Activated CD4-positive, alpha-beta T cell treated with anti-CD3 and anti-CD28 coated beads, Interleukin-2, Interleukin-4, amounts not matched to agents 100 ng/mL and 50 ng/mL, durations not matched to agents 16 hours and 8 hours (primary cell): ENCODE results near the gene RPL36AL.
"Not testable (repeated sequence)": the region's sequence is repeated elsewhere in the genome, so short reads cannot be mapped to it uniquely, and the experiment has no call there.

Source experiments
- DNase-seq: peaks from one replicate; pipeline ENCODE4 v3.0.0-alpha.2; 2020; ENCODE audit warnings: low spot score

RPL36AL gene

DNA sequence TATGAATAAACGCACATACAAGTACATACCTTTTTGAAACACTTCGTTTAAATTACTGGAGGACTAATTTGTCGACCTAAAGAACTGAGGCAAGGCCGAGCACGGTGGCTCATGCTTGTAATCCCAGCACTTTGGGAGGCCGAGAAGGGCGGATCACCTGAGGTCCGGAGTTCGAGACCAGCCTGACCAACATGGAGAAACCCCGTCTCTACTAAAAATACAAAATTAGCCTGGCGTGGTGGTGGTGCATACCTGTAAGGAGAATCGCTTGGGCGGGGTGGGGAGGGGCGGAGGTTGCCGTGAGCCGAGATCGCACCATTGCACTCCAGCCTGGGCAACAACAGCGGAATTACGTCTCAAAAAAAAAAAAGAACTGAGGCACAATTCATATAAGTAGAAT lies 1.2 kb downstream of the RPL36AL start:
- DNase-seq: not testable (repeated sequence)

DNA sequence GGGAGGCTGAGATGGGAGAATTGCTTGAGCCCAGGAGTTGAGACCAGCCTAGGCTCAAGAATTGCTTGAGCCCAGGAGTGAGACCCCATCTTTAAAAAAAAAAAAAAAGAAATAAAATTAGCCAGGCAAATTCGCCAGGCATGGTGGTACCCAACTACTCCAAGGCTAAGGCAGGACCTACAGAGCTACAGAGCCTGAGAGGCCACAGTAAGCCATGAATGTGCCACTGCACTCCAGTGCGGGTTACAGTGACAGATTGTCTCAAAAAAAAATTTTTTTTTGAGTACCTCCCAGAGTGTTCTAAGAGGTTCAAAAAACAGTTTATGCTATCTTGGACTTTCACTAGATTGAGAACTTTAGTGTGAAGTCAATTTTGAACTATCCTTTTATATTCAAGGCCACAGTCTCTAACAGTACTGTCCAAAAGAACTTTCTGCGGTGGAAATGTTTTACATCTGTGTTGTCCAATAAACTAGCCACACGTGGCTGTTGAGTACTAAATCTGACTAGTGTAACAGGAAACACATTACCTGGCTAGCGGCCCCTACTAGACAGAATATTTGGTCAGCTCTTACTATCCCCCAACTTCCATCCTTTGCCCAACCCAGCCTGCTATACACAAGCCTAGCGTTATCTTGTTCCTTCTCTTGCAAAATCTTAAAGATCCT lies 2.4 kb downstream of the RPL36AL start:
- no peak for DNase-seq

DNA sequence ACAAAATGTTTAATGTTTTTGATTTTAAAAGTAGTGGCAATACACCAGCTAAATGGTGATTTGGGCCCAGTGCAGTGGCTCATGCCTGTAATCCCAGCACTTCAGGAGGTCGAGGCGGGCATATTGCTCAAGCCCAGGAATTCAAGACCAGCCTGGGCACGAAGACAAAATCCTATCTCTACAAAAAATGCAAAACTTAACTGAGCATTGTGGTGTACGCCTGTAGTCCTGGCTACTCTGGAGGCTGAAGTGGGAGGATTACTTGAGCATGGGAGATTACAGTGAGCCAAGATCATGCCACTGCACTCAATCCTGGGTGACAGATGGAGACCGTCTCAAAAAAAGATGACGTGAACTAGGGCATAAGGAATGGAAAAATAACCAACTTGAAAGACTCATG lies 4.7 kb downstream of the RPL36AL start:
- no peak for DNase-seq

DNA sequence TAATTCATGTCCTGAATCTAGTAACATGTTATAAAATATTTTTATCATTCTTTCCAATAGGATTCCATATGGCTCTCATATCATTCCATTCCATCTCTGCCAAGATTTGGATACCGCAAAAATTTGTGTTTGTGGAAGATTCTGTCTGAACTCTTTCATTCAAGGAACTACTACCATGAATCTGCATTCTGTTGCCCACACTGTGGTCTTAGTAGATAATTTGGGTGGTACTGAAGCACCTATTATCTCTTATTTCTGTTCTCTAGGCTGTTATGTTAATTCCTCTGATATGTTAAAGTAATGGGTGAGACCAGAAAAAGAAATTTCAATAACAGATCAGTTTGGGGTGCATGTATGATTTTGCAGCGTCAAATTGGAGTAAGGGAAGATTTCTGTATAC lies 6.2 kb downstream of the RPL36AL start:
- no peak for DNase-seq

- no peak for DNase-seq
These were observed 7.8 kb downstream of the RPL36AL start for GRCh38 chr14:49612671-49613070.

DNA sequence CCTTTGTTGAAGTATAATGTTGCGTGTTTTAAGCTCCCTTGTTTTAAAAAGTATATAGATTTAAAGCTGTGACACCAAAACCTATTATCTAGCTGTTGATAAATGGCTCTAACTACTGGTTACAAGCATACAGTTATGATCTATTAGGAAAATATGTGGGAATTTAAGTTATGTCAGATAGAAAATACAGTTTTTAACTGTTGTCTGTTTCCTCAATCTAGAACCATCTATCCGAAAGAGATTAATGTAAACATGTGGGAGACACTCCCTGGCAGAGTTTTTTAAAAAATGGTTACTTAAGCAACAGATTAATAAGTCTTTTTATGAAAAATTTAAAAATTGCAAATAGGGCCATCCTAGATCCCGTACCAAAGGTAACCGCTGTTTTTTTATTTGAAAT lies 8.2 kb downstream of the RPL36AL start:
- no peak for DNase-seq

- no peak for DNase-seq
These were observed 12.8 kb downstream of the RPL36AL start for GRCh38 chr14:49607583-49607982.

DNA sequence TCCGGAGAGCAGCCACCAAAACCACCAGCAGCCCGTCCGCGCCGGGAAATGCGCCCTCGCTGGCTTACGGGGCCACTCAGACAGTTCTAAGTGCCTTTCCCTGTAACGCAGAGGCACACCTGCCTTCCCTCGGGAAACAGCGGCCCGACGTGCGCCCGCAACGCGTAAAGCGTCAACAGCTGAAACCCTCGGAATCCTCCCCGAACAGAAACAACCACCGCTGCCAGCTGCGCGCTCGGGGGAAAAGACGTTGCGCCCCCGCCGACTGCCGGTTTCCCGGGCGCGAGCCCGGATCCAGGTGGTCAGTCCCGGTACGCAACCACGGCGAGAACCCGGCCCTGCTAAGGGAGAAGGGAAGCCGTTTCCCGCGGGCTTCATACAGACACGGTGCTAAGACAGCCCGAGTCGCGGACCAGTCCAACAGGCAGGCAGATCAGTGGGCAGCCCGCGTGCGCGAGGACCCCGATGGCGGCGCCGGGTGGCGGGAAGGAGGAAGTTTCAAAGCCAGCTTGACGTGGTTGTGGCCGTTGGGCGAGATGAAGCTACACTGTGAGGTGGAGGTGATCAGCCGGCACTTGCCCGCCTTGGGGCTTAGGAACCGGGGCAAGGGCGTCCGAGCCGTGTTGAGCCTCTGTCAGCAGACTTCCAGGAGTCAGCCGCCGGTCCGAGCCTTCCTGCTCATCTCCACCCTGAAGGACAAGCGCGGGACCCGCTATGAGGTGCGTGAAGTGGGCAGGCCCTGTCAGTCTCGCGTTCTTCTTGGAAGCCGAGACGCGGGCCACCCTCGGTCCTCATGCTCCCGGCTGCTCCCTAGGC lies 21.7 kb downstream of the RPL36AL start, which contains the start of gene LRR1:
Gene LRR1, plus strand, starts transcription at position 456 of the 816 bp plus-strand sequence. Its CDS starts 81 bp downstream, at position 537.
- peak; percentile 88 for DNase-seq

- DNase-seq: no peak
These were observed 22.3 kb downstream of the RPL36AL start for GRCh38 chr14:49598189-49598484.

DNA sequence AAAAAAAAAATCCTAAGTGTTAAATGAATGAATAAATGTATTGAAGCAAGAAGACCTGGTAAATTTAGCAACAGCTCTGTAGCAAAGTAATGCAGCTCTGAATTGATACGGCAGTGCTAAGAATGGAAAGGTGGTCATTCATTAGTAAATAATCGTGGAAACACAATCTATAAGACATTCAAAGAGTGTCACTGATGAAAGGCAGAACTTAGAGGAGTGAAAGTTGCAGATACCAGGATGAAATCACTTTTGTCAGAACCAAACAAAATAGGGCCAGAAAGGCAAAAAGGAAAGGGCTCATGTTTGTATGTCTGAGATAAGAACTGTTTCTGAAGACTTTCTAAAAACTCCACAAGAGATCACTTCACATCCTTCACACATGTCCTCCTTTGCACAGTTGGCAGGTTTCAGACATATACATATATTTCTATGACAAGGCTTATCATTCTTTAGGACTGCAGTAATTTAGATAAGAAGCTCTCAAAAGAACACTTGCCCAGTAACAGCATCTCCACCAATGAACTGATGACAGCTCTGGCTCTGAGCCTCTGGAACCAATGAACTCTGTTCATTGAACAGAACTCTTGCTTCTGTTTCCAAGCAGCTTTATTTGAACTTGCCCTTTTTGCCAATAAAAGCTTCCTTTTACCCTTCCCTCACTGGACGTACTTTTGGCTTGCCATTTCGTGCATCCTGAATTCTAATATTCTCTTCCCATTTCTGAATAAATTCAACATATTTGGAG lies 25.9 kb downstream of the RPL36AL start:
- no peak for DNase-seq

DNA sequence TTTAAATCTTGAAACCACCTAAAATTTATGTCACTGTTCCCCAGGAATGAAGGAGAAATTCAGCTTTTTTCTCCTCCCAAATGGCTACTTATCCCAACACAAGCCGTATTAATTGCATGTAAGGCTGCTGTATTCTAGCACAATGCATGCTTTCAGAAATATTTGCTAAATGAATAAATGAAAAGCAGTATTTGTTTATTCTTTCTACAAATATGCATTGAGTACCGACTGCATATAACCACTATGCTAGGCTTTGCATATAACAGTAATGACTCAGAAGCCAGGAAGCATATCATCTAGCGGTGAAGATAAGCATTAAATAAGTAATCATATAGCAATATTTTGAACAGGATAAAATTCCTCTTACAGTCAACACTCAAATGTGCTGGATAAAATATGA lies 27.4 kb downstream of the RPL36AL start:
- DNase-seq: no peak

DNA sequence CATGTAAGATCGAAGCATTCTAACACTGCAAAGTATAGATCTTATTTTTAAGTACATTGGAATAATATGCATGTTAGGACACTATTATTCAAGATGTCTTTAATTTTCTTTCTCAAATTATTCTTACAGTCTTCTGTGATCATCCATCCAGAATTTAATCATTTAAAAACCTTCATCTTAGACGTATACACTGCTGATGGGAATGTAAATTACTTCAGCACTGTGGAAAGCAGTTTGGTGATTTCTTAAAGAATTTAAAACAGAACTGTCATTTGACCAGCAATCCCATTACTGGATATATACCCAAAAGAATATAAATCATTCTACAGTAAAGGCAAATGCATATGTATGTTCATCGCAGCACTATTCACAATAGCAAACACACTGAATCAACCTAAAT lies 31.0 kb downstream of the RPL36AL start:
- DNase-seq: no peak

DNA sequence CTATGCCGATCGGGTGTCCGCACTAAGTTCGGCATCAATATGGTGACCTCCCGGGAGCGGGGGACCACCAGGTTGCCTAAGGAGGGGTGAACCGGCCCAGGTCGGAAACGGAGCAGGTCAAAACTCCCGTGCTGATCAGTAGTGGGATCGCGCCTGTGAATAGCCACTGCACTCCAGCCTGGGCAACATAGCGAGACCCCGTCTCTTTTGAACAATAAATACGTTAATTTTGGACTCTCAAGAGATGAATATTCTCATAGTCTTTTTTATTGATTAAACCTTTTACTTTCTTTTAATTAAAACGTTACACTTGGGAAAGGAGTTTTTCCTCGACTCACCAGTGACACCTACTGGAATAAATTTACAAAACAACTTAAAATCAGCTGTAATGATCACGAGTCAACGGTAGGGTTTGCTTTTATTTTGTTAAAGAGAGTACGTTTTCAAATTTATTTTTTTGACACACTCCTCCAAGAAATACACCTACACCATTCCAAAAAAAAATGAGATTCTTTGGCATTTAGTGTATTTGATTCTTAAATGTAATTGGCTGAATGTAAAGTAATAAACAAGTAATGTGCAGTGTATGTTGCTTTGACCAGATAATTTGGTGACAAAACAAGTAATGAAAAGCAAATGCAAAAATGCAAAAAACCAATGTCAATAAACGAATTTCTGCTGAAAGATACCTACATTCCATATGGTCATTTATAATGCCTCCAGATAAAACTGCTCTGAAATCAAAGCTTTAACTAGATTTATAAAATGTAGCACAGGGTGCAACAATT lies 33.6 kb downstream of the RPL36AL start:
- peak; percentile 75 for DNase-seq

GRCh38 chr14:49585803-49586672 lies 34.4 kb downstream of the RPL36AL start, which contains the start of gene RPS29:
Gene RPS29 (minus strand): TSS chr14:49586380. CDS start chr14:49586346, 34 bp downstream.
- peak; percentile 99 for DNase-seq

DNA sequence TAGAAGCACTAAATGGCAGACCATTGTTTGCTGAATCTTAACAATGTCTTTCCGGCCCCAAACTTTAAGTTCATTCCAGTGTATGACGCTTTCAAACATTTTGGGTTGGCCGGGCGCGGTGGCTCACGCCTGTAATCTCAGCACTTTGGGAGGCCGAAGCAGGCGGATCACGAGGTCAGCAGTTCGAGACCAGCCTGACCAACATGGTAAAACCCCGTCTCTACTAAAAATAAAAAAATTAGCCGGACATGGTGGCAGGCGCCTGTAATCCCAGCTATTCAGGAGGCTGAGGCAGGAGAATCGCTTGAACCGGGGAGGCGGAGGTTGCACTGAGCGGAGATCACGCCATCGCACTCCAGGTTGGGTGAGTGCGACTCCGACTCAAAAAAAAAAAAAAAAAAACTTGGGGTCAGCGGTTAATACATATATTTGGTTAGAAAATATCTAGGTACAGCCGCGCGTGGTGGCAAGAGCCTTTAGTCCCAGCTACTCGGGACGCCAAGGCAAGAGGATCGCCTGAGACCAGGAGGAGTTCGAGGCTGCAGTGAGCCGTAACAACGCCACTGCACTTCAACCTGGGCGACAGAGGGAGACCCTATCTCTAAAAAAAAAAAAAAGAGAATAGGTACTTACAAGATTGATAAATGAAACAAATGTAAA lies 35.3 kb downstream of the RPL36AL start:
- DNase-seq: peak; percentile 43

DNA sequence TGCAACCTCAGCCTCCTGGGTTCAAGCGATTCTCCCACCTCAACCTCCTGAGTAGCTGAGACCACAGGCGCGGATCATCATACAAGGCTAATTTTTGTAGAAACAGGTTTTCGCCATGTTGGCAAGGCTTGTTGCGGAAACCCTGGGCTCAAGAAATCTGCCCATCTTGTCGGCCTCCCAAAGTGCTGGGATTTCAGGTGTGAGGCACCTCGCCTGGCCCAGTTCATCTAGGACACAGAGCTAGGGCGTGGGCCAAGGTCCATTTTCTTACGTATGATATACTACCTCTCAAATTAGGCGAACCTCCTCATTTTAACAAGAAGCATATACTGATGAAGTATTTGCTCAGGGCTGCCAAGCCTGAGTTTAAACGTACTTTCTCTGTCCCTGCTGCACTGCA lies 36.4 kb downstream of the RPL36AL start:
- no peak for DNase-seq

DNA sequence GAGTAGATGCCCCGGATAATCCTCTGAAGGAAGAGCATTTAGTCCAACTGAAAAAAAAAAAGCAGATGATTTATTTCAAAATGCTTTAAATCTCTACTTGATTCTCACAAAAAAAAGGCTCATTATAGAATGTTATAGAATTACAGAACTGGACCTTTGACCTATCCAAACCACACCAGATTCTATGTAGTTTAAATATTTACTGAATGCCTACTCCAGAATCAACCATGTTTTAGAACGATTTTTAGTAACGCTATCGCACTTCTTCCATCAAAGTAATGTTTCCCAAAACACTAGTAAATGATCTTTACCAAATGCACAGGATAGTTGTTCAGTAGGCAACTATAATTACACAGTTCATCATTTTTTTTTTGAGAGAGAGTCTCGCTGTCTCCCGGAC lies 36.8 kb downstream of the RPL36AL start:
- DNase-seq: no peak

GRCh38 chr14:49582113-49582977 lies 38.1 kb downstream of the RPL36AL start:
- DNase-seq: no peak
